Karpas-422 (cell line): ENCODE data around the gene TMEM266. TPM values are rescaled to one million over a fixed set of nuclear protein-coding genes. Genes with fewer than 3 reads are reported as not detected.

Source experiments
- DNase-seq: peaks from one replicate; pipeline ENCODE4 v3.0.0-alpha.2; 2015
- H2AFZ ChIP-seq: fragments of 200-600 bp; sonication (generic); 2 replicates; pipeline ENCODE4 v1.6.1; 2014; ENCODE audit warnings: antibody characterized with exemption, low read length, mixed read lengths
- H3K27ac ChIP-seq: fragments of 200-600 bp; sonication (generic); 2 replicates; pipeline ENCODE4 v1.5.1; 2014; ENCODE audit warnings: mild to moderate bottlenecking, low read length, moderate library complexity
- H3K27me3 ChIP-seq: fragments of 200-600 bp; sonication (generic); 2 replicates; pipeline ENCODE4 v1.6.1; 2014; ENCODE audit warnings: low read length, mixed read lengths
- H3K36me3 ChIP-seq: fragments of 200-600 bp; sonication (generic); 2 replicates; pipeline ENCODE4 v1.6.1; 2014; ENCODE audit warnings: low read length, mixed read lengths; ENCODE audit not compliant: insufficient read depth
- H3K4me1 ChIP-seq: fragments of 200-600 bp; sonication (generic); 2 replicates; pipeline ENCODE4 v1.6.1; 2014; ENCODE audit warnings: mild to moderate bottlenecking, low read length, mixed read lengths
- H3K4me2 ChIP-seq: fragments of 200-600 bp; sonication (generic); 2 replicates; pipeline ENCODE4 v1.6.1; 2014; ENCODE audit warnings: low read length, low read depth, mild to moderate bottlenecking; ENCODE audit not compliant: poor library complexity, severe bottlenecking
- H3K4me3 ChIP-seq: fragments of 200-600 bp; sonication (generic); 2 replicates; pipeline ENCODE4 v1.5.1; 2014; ENCODE audit warnings: mild to moderate bottlenecking, antibody characterized with exemption, low read length, mixed read lengths
- H3K79me2 ChIP-seq: fragments of 200-600 bp; sonication (generic); 2 replicates; pipeline ENCODE4 v1.6.1; 2014; ENCODE audit warnings: mild to moderate bottlenecking, low read length, mixed read lengths
- H3K9ac ChIP-seq: fragments of 200-600 bp; sonication (generic); 2 replicates; pipeline ENCODE4 v1.6.0; 2014; ENCODE audit warnings: low read length
- H3K9me2 ChIP-seq: fragments of 200-600 bp; sonication (generic), shearing (Covaris generic); replicated peaks from 2 replicates; pipeline ENCODE4 v1.6.0; 2014; ENCODE audit warnings: mild to moderate bottlenecking, low read length, moderate library complexity; ENCODE audit not compliant: insufficient read depth
- H3K9me3 ChIP-seq: fragments of 300-700, 200-600 bp; sonication (generic); 2 replicates; pipeline ENCODE4 v1.6.1; 2014; ENCODE audit warnings: low read length, mixed read lengths
- H4K20me1 ChIP-seq: fragments of 200-600 bp; sonication (generic); 2 replicates; pipeline ENCODE4 v1.6.1; 2014; ENCODE audit warnings: mild to moderate bottlenecking, antibody characterized with exemption, low read length, low read depth; ENCODE audit not compliant: insufficient read depth
- total RNA-seq: library from RNA; depleted of rRNA; stranded (reverse); fragments of >200 nt; shearing (Covaris generic); gene quantifications from 2 replicates; pipeline ENCODE4 v1.2.3, GENCODE V29; 2014; ENCODE audit warnings: low replicate concordance

TMEM266 gene
- total RNA-seq, 1 experiment from 2014 or later: not detected

DNA sequence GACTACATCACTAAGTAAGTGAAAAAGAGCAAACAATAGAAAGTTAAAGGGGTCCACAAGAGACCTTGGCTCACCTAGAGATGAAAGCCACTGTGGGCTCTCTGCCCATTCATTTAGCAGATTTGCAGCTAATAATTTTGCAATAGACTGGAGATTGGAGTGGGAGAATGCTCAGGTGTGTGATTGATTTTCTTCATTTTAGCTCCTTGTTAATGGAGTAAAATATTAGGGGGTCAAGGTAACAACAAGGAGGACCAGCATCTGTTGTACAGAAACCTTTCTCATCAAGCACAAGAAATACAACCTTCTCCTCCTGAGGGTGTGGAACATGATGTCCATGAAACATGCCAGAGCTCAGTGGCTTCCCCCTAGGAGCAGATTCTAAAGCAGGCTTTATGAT, 63.2 kb downstream of the TMEM266 start:
- H3K9me2 ChIP-seq: no peaks in the 10 kb centered on the region
- H3K4me1 ChIP-seq: no peaks in the 10 kb centered on the region
- no peak overlapping the region for H2AFZ ChIP-seq
- no peaks in the 10 kb centered on the region for H3K27me3 ChIP-seq
- H3K9ac ChIP-seq: no peak overlapping the region
- H3K4me3 ChIP-seq: no peak overlapping the region
- H4K20me1 ChIP-seq: no peaks in the 10 kb centered on the region
- no peaks in the 10 kb centered on the region for H3K36me3 ChIP-seq
- no peak overlapping the region for H3K27ac ChIP-seq
- no peak for DNase-seq
- no peaks in the 10 kb centered on the region for H3K9me3 ChIP-seq
- no peak overlapping the region for H3K4me2 ChIP-seq
- H3K79me2 ChIP-seq: no peaks in the 10 kb centered on the region

- H3K4me1 ChIP-seq: no peaks in the 10 kb centered on the region
- H3K9me3 ChIP-seq: no peaks in the 10 kb centered on the region
- no peak overlapping the region for H2AFZ ChIP-seq
- H3K4me2 ChIP-seq: no peak overlapping the region
- H3K27ac ChIP-seq: no peak overlapping the region
- H3K36me3 ChIP-seq: no peaks in the 10 kb centered on the region
- H4K20me1 ChIP-seq: no peaks in the 10 kb centered on the region
- no peak overlapping the region for H3K4me3 ChIP-seq
- DNase-seq: no peak
- no peaks in the 10 kb centered on the region for H3K79me2 ChIP-seq
- H3K9me2 ChIP-seq: no peaks in the 10 kb centered on the region
- H3K9ac ChIP-seq: no peak overlapping the region
- H3K27me3 ChIP-seq: no peaks in the 10 kb centered on the region
Measured at GRCh38 chr15:76127169-76127568, 67.4 kb downstream of the TMEM266 start.

DNA sequence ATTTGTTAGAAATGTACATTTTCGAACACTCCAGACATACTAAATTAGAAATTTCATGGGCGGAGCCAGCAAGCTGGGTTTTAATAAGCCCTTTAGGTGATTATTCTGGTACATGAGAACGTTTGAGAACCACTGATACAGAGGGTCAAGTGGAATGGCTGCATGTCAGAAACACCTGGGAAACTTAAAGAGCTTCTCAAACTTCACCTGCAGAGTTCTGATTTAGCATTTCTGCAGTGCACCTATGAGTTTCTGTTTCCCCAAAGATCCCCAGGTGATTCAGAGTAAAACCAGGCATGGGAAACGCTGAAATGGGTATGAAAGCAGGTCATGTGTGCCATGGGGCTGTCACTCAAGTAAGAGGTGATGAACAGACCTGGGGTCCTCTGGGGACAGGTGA, 68.1 kb downstream of the TMEM266 start:
- Histone ChIP-seq H3K4me3 (no peak overlapping the region), H3K4me1 (no peaks in the 10 kb centered on the region), H3K27me3 (no peaks in the 10 kb centered on the region), H3K27ac (no peak overlapping the region), H4K20me1 (no peaks in the 10 kb centered on the region), H3K9me3 (no peaks in the 10 kb centered on the region), H3K79me2 (no peaks in the 10 kb centered on the region), H3K9me2 (no peaks in the 10 kb centered on the region), H3K9ac (no peak overlapping the region), H3K36me3 (no peaks in the 10 kb centered on the region), H2AFZ (no peak overlapping the region), H3K4me2 (no peak overlapping the region)
- DNase-seq: peak; percentile 7

DNA sequence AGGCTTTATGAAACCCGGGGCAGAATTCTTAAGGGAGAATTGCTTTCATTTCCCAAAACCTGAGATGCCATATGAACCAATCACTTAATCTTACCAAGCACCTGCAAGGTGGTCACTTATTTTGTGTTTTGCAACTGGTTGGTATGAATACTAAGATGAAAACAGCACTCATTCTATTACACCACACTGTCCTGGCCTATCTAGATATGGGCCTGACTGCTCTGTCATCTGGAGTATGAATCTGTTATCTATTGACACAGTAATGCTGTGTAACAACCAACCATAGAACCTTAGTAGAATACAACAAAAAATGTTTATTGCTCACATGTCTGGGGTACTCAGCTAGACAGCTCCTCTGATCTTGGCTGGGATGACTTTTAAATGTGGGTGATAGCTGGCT, 74.8 kb downstream of the TMEM266 start:
- H3K4me1 ChIP-seq: no peaks in the 10 kb centered on the region
- H3K4me2 ChIP-seq: no peak overlapping the region
- no peaks in the 10 kb centered on the region for H3K9me2 ChIP-seq
- no peaks in the 10 kb centered on the region for H3K27me3 ChIP-seq
- no peak overlapping the region for H3K27ac ChIP-seq
- no peaks in the 10 kb centered on the region for H4K20me1 ChIP-seq
- H2AFZ ChIP-seq: no peak overlapping the region
- no peaks in the 10 kb centered on the region for H3K36me3 ChIP-seq
- H3K4me3 ChIP-seq: no peak overlapping the region
- no peak overlapping the region for H3K9ac ChIP-seq
- no peaks in the 10 kb centered on the region for H3K79me2 ChIP-seq
- peak; percentile 30 for DNase-seq
- H3K9me3 ChIP-seq: no peaks in the 10 kb centered on the region

GRCh38 chr15:76135516-76135915, 75.7 kb downstream of the TMEM266 start:
- Histone ChIP-seq H3K79me2 (no peaks in the 10 kb centered on the region), H3K27ac (no peak overlapping the region), H3K4me2 (no peak overlapping the region), H2AFZ (no peak overlapping the region), H4K20me1 (no peaks in the 10 kb centered on the region), H3K9me3 (no peaks in the 10 kb centered on the region), H3K9me2 (no peaks in the 10 kb centered on the region), H3K4me1 (no peaks in the 10 kb centered on the region), H3K27me3 (no peaks in the 10 kb centered on the region), H3K36me3 (no peaks in the 10 kb centered on the region), H3K9ac (no peak overlapping the region), H3K4me3 (no peak overlapping the region)
- no peak for DNase-seq

GRCh38 chr15:76138436-76138835, 78.7 kb downstream of the TMEM266 start:
- no peak for DNase-seq
- no peaks in the 10 kb centered on the region for H3K27me3 ChIP-seq
- H3K4me1 ChIP-seq: no peaks in the 10 kb centered on the region
- H4K20me1 ChIP-seq: no peaks in the 10 kb centered on the region; the same call in 1 of the 2 replicates
- no peak overlapping the region for H3K4me2 ChIP-seq
- no peaks in the 10 kb centered on the region for H3K9me3 ChIP-seq
- H3K36me3 ChIP-seq: no peaks in the 10 kb centered on the region
- no peak overlapping the region for H3K27ac ChIP-seq
- H3K4me3 ChIP-seq: no peak overlapping the region
- no peak overlapping the region for H2AFZ ChIP-seq
- H3K9ac ChIP-seq: no peak overlapping the region
- H3K79me2 ChIP-seq: no peaks in the 10 kb centered on the region
- H3K9me2 ChIP-seq: no peaks in the 10 kb centered on the region

GRCh38 chr15:76139368-76140073, 79.7 kb downstream of the TMEM266 start:
- no peak overlapping the region for H2AFZ ChIP-seq
- no peak overlapping the region for H3K9ac ChIP-seq
- DNase-seq: peak; percentile 90
- no peak overlapping the region for H3K27ac ChIP-seq
- no peaks in the 10 kb centered on the region for H3K79me2 ChIP-seq
- no peaks in the 10 kb centered on the region for H3K9me3 ChIP-seq
- H3K27me3 ChIP-seq: no peaks in the 10 kb centered on the region
- H3K9me2 ChIP-seq: no peaks in the 10 kb centered on the region
- no peak overlapping the region for H3K4me2 ChIP-seq
- no peaks in the 10 kb centered on the region for H3K36me3 ChIP-seq
- no peaks in the 10 kb centered on the region for H3K4me1 ChIP-seq
- no peaks in the 10 kb centered on the region; the same call in 1 of the 2 replicates for H4K20me1 ChIP-seq
- no peak overlapping the region for H3K4me3 ChIP-seq

DNA sequence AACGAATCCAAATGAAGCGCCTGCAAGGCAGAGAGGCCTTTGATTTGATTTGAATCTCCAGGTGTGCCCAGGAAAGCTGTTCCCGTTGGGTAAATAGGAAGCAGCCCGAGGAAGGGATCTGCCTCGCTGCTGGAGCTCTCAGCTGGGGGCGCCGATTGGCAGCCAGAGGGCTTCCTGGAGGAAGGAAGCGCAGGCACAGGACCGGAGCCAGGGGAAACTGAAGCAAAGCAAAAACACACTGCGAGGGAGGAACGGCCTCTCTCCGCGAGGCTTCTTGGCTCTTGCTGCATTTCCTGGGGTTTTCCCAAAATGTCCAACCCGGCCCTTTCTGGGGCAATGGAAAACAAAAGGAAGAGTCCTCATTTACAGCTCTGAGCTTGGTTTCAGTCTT, 80.3 kb downstream of the TMEM266 start:
- Histone ChIP-seq H3K4me1 (no peaks in the 10 kb centered on the region), H3K4me3 (no peak overlapping the region), H3K4me2 (no peak overlapping the region), H3K79me2 (no peaks in the 10 kb centered on the region), H3K9ac (no peak overlapping the region), H3K9me2 (no peaks in the 10 kb centered on the region), H3K36me3 (no peaks in the 10 kb centered on the region), H3K27me3 (no peaks in the 10 kb centered on the region), H3K27ac (no peak overlapping the region), H4K20me1 (no peaks in the 10 kb centered on the region; the same call in 1 of the 2 replicates), H3K9me3 (no peaks in the 10 kb centered on the region), H2AFZ (no peak overlapping the region)
- DNase-seq: no peak
